Measurements from ENCODE around the gene CPAMD8.
"Not testable (repeated sequence)": the region's sequence is repeated elsewhere in the genome, so short reads cannot be mapped to it uniquely, and the experiment has no call there.

CPAMD8 gene

GRCh38 chr19:16889883-16890460, 136.6 kb downstream of the CPAMD8 start:
- DNase-seq: no peak

GRCh38 chr19:16889366-16889882, 137.2 kb downstream of the CPAMD8 start:
- DNase-seq: no peak

GRCh38 chr19:16888629-16889365, 137.8 kb downstream of the CPAMD8 start, which contains the start of gene F2RL3:
Gene F2RL3 (plus strand): TSS chr19:16888999. CDS start chr19:16889190, 191 bp downstream.
- no peak for DNase-seq

- no peak for DNase-seq
Measured at GRCh38 chr19:16887353-16888265, 139.0 kb downstream of the CPAMD8 start.

GRCh38 chr19:16886305-16886880, 140.2 kb downstream of the CPAMD8 start:
- DNase-seq: no peak

GRCh38 chr19:16885166-16885565, 141.4 kb downstream of the CPAMD8 start:
- no peak for DNase-seq

- no peak for DNase-seq
Measured at GRCh38 chr19:16883522-16883921, 143.1 kb downstream of the CPAMD8 start.

- DNase-seq: no peak
Measured at GRCh38 chr19:16882146-16882545, 144.5 kb downstream of the CPAMD8 start.

GRCh38 chr19:16880884-16881554, 145.6 kb downstream of the CPAMD8 start:
- DNase-seq: no peak

GRCh38 chr19:16878181-16878965, 148.2 kb downstream of the CPAMD8 start:
- no peak for DNase-seq

GRCh38 chr19:16877581-16877980, 149.0 kb downstream of the CPAMD8 start:
- no peak for DNase-seq

GRCh38 chr19:16876904-16877361, 149.7 kb downstream of the CPAMD8 start:
- no peak for DNase-seq

GRCh38 chr19:16875584-16876555, 150.7 kb downstream of the CPAMD8 start:
- no peak for DNase-seq

- DNase-seq: not testable (repeated sequence)
Measured at GRCh38 chr19:16874978-16875299, 151.7 kb downstream of the CPAMD8 start.

GRCh38 chr19:16874250-16874977, 152.2 kb downstream of the CPAMD8 start:
- no peak for DNase-seq

GRCh38 chr19:16873594-16873993, 153.0 kb downstream of the CPAMD8 start:
- no peak for DNase-seq

- no peak for DNase-seq
Measured at GRCh38 chr19:16872728-16873127, 153.9 kb downstream of the CPAMD8 start.

GRCh38 chr19:16871871-16872270, 154.7 kb downstream of the CPAMD8 start:
- no peak for DNase-seq

- no peak for DNase-seq
Measured at GRCh38 chr19:16869331-16869972, 157.2 kb downstream of the CPAMD8 start.
